Esophagus (tissue), 2 donors: ENCODE measurements around the gene AP1AR. TPM values are rescaled to one million over a fixed set of nuclear protein-coding genes. Genes with fewer than 3 reads are reported as not detected.
"Not testable (repeated sequence)": the region's sequence is repeated elsewhere in the genome, so short reads cannot be mapped to it uniquely, and the experiment has no call there.

ENCODE experiments used
- H3K27ac ChIP-seq, 2 donors: one replicate each; pipeline ENCODE4 v1.5.1; 2013; ENCODE audit warnings: low read depth in 2 of 2, mild to moderate bottlenecking in 2 of 2, inconsistent platforms in 1 of 2, low read length in 1 of 2, moderate library complexity in 1 of 2
- H3K27me3 ChIP-seq, 2 donors: one replicate each; pipeline ENCODE4 v1.6.1; 2013; ENCODE audit warnings: low read length in 2 of 2, control low read depth in 1 of 2, mild to moderate bottlenecking in 1 of 2; ENCODE audit not compliant: insufficient read depth in 2 of 2, control insufficient read depth in 1 of 2
- H3K36me3 ChIP-seq, 2 donors: one replicate each; pipeline ENCODE4 v1.6.1; 2013; ENCODE audit warnings: low read length in 1 of 2; ENCODE audit not compliant: control insufficient read depth in 2 of 2, insufficient read depth in 2 of 2
- H3K4me1 ChIP-seq, 2 donors: one replicate each; pipeline ENCODE4 v1.6.1; 2013; ENCODE audit warnings: low read length in 1 of 2; ENCODE audit not compliant: control insufficient read depth in 2 of 2, insufficient read depth in 2 of 2
- H3K4me3 ChIP-seq, 2 donors: one replicate each; pipeline ENCODE4 v1.5.1; 2013; ENCODE audit warnings: low read length in 2 of 2, mild to moderate bottlenecking in 2 of 2, low read depth in 1 of 2, moderate library complexity in 1 of 2
- H3K9me3 ChIP-seq, 2 donors: one replicate each; pipeline ENCODE4 v1.6.1; 2013; ENCODE audit warnings: mild to moderate bottlenecking in 2 of 2, low read depth in 1 of 2, low read length in 1 of 2, moderate library complexity in 1 of 2; ENCODE audit not compliant: control insufficient read depth in 2 of 2, insufficient read depth in 1 of 2
- WGBS, 2 donors: extraction: QIAGEN DNeasy Blood & Tissue Kit; methylation state at CpG; one replicate each; pipeline ENCODE4 v1.1.7; 2013; 5-methylcytosine and 5-hydroxymethylcytosine counted together
- polyA plus RNA-seq, 2 donors: library from polyadenylated mRNA; stranded (reverse); fragments of 200-250 nt; gene quantifications; one replicate each; pipeline ENCODE4 v1.2.3, GENCODE V29; 2013
- donor health status: healthy with polysubstance abuse.
- donor health status: Bipolar disorder and iron deficiency.

The AP1AR gene
- polyA plus RNA-seq, 2 donors = 8.3 to 10.3 TPM

DNA sequence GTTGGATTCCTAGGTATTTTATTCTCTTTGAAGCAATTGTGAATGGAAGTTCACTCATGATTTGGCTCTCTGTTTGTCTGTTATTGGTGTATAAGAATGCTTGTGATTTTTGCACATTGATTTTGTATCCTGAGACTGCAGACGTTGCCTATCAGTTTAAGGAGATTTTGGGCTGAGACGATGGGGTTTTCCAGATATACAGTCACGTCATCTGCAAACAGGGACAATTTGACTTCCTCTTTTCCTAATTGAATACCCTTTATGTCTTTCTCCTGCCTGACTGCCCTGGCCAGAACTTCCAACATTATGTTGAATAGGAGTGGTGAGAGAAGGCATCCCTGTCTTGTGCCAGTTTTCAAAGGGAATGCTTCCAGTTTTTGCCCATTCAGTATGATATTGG, 73.9 kb downstream of the AP1AR start:
- H3K27ac ChIP-seq, H3K9me3 ChIP-seq, H3K4me3 ChIP-seq, H3K27me3 ChIP-seq, H3K36me3 ChIP-seq, H3K4me1 ChIP-seq: not testable (repeated sequence)
- WGBS, 2 donors = 59 to 77% methylated on average over 3 of the region's 3 CpGs

DNA sequence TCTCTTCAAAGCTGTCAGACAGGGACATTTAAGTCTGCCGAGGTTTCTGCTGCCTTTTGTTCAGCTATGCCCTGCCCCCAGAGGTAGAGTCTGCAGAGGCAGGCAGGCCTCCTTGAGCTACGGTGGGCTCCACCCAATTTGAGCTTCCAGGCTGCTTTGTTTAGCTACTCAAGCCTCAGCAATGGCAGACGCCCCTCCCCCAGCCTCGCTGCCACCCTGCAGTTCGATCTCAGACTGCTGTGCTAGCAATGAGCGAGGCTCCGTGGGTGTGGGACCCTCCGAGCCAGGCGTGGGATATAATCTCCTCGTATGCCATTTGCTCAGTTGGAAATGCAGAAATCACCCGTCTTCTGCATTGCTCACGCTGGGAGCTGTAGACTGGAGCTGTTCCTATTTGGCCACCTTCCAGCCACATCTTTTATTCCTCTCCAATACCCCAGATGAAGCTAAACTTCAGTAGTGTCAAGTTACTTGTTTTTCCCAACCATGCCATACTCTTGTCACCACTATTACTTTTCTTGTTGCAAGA, 77.7 kb downstream of the AP1AR start:
- H3K27me3 ChIP-seq, H3K4me1 ChIP-seq, H3K9me3 ChIP-seq, H3K27ac ChIP-seq, H3K36me3 ChIP-seq, H3K4me3 ChIP-seq: not testable (repeated sequence)
- 36 to 55% methylated on average over 12 of the region's 12 CpGs for WGBS, 2 donors

DNA sequence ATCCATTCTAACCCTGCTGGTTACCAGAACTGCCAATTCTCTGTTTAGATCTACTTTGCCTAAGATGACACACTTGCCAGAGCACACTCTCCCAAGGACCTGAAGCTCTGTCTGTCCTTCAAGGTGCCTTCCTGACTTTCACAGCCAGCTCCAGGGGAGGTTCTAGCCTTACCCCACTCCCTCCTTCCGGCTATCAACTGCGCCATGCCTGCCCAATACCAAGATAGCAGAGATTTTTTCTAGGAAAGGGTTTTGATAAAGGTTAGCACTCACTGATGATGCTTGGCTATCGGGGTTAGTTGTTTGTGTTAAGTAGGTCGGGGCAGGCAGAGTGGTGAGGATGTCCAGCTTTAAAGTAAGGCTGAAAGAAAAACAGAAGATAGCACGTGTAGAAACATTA, 79.9 kb downstream of the AP1AR start:
- Histone ChIP-seq H3K27ac (no peak overlapping the region), H3K4me3 (no peak overlapping the region), H3K9me3 (no peaks in the 10 kb centered on the region), H3K27me3 (no peaks in the 10 kb centered on the region), H3K4me1 (no peaks in the 10 kb centered on the region), H3K36me3 (no peaks in the 10 kb centered on the region)
- 87 to 88% methylated on average over 5 of the region's 5 CpGs for WGBS, 2 donors

DNA sequence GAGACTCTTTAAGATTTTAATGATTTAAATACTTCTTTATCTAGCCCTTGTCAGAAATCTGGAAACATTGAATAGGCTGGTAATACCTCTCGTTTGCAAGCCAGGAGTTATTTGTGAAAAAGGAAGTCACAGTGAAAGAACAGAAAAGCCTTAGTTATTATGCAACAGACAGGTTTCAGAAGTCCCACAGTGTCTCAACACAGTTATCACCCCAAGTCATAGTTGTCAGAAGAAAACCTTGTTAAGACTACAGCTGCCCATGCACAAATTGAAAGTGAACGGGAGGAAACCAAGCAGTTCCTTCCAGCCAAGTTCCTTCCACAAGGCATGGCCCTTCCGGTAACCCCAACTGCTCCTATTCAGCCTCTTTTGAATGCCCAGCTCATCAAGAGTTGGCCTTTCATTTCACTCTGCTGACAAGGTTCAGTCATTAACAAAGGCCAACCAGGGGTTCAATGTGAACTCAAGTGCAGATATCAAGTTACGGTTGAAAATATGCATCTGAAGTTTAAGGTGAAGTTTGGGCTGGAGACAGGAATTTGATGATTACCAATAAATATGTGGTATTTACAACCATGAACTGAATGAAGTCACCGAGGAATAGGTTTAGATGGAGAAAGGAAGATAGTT, 81.1 kb downstream of the AP1AR start:
- 83 to 84% methylated on average over 5 of the region's 5 CpGs for WGBS, 2 donors
- Histone ChIP-seq H3K4me1 (no peaks in the 10 kb centered on the region), H3K4me3 (no peak overlapping the region), H3K9me3 (no peaks in the 10 kb centered on the region), H3K27me3 (no peaks in the 10 kb centered on the region), H3K36me3 (no peaks in the 10 kb centered on the region), H3K27ac (no peak overlapping the region)

DNA sequence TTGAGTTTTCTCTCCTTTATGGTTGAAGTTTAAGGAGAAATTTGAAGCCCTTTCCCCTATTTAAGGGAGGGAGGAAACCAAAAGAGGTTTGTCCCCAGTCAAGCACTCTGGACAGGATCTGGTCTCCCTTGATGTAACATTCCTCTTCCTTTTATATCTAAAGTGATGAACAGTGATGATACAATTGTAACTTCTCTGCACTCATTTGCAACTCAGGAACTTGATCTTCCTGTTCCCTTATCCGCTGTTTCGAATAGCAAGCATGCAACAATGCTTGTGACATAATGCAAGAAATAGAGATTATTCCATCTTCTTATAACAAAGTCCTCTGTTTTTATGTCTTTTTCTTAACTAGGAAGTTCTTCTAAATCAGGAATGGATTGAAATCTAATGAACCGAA, 83.9 kb downstream of the AP1AR start:
- Histone ChIP-seq H3K9me3 (no peaks in the 10 kb centered on the region), H3K4me3 (no peak overlapping the region), H3K27me3 (no peaks in the 10 kb centered on the region), H3K36me3 (no peaks in the 10 kb centered on the region), H3K4me1 (no peaks in the 10 kb centered on the region), H3K27ac (no peak overlapping the region)
- WGBS, 2 donors = 82 to 86% methylated on average over 3 of the region's 3 CpGs

DNA sequence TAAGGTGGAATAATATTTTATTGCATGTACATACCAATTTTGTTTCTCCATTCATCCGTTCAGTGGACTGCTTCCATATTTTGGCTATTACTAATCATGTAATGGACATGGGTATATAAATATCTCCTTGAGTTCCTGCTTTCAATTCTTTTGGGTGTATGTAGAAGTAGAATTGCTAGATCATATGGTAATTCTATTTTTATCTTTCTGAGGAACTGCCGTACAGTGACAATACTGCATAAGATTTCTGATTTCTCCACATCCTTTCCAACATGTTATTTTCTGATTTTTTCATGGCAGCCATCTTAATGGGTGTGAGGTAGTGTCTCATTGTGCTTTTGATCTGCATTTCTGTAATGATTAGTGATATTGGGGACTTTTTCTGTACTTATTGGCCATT, 84.8 kb downstream of the AP1AR start:
- Histone ChIP-seq H3K27ac (no peak overlapping the region), H3K27me3 (no peaks in the 10 kb centered on the region), H3K4me3 (no peak overlapping the region), H3K36me3 (no peaks in the 10 kb centered on the region), H3K9me3 (no peaks in the 10 kb centered on the region), H3K4me1 (no peaks in the 10 kb centered on the region)
- WGBS, 2 donors = 83 to 86% methylated on average over 2 of the region's 2 CpGs

DNA sequence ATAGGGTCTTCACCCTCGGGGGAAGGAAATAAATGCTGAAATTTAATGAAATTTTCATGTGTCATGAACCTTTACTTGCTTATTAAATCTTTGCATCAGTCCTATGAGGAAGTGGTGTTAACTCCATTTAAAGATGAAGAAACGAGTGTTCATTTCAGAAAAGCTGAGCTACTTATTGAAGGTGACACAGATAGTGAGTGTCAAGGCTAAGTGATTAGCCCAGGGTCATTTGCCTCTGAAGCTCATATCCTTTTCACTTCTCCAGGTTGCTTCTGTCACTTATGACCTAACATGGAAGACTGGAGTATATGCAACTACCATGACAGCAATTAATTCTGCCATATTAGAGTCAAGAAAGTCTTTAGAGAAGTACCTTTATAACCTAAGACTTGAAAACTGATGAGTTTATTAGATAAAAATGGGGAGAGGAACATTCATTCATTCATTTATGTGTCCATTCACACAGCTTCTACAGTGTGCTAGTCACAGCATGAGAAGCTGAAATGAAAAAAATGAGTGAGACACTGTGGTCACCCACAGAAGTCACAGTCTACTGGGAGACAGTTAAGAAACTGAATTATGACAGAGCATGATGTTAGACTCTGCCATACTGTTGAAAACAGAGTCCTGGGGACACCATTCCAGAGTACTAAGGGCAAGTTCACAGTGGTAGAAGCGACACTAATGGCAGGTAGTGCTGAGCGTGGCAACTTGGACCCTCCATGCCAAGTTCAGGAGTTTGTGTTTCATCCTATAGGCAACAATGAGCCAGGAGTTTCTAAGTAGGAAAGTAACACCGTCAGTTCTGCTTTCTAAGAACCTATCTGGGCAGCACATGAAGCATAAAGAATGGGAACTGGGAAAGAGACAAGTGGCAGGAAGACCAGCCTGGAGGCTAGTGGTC, 86.9 kb downstream of the AP1AR start:
- H3K36me3 ChIP-seq = no peaks in the 10 kb centered on the region
- H3K4me1 ChIP-seq = no peaks in the 10 kb centered on the region
- WGBS, 2 donors = 87 to 88% methylated on average over 5 of the region's 5 CpGs
- no peaks in the 10 kb centered on the region for H3K27me3 ChIP-seq
- H3K27ac ChIP-seq = no peak overlapping the region
- H3K9me3 ChIP-seq = no peaks in the 10 kb centered on the region
- no peak overlapping the region for H3K4me3 ChIP-seq

Other genes starting within 250 kb of the AP1AR start
- 1 to 10 TPM; 1.3 to 2.0 TPM for gene FAM241A, start 86.3 kb upstream of the AP1AR start, polyA plus RNA-seq
- 1 to 10 TPM; 6.5 to 9.8 TPM for gene TIFA, start 54.1 kb downstream of the AP1AR start, polyA plus RNA-seq
- 1 to 10 TPM; 4.2 to 6.3 TPM for gene ALPK1, start 65.6 kb downstream of the AP1AR start, polyA plus RNA-seq